GM12873 (cell line): ENCODE results near the gene ROR2.

ENCODE experiments used
- TF ChIP-seq, protein P1 (sequence below): IDR thresholded peaks from 2 replicates; pipeline ENCODE4 v1.5.1; 2012; ENCODE audit warnings: low read depth, mild to moderate bottlenecking, moderate library complexity, low read length, control low read depth; ENCODE audit not compliant: insufficient read depth; ENCODE audit errors: missing control alignments

ROR2 gene

DNA sequence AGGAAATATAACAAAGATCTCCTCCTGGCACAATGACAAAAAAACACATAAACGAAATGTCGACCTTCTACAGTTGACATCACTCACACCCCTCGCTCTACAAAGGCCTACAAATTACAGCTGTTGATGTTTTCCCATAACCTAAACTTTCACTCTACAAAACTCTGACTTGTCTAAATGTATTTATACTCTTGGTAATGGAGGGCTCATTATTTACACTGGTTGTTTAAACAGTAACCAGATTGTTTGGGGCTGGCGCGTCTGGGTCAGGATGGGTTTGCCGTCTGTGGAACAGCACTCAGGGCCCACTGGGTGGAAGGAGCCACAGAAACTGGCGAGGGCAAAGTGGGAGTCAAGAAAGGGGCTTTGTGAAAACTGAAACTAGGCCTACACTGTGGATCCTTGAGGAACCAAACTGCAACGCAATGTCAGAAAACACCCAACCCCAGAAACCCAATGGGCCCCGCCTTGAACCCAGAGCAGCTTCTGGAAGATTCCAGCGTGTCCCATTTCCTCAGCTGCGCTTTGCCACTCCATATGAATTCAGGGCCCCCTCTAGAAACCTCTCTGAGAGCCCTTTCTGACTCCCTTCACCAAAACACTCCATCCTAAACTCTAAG, 136.7 kb downstream of the ROR2 start:
- TF ChIP-seq, protein P1, sequence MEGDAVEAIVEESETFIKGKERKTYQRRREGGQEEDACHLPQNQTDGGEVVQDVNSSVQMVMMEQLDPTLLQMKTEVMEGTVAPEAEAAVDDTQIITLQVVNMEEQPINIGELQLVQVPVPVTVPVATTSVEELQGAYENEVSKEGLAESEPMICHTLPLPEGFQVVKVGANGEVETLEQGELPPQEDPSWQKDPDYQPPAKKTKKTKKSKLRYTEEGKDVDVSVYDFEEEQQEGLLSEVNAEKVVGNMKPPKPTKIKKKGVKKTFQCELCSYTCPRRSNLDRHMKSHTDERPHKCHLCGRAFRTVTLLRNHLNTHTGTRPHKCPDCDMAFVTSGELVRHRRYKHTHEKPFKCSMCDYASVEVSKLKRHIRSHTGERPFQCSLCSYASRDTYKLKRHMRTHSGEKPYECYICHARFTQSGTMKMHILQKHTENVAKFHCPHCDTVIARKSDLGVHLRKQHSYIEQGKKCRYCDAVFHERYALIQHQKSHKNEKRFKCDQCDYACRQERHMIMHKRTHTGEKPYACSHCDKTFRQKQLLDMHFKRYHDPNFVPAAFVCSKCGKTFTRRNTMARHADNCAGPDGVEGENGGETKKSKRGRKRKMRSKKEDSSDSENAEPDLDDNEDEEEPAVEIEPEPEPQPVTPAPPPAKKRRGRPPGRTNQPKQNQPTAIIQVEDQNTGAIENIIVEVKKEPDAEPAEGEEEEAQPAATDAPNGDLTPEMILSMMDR, result no peak

DNA sequence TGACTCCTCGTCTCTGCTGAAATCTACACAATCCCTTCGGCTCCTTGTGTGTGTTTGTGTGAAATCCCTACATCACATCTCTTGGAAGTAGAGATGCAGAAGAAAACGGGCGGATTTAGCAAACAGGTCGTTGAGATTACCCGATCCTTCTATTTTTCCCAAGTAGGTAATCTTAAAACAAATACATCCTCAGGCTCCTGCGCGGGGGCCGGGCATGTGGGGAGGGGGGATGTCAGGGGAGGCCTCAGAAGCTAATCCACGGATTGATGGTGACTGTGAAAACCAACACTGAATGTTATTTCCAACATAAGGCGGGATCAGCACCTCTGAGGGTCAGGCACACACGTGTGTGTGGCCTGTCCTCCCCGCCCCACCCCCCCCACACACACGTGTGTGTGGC, 137.8 kb downstream of the ROR2 start:
- TF ChIP-seq, protein P1, result no peak

DNA sequence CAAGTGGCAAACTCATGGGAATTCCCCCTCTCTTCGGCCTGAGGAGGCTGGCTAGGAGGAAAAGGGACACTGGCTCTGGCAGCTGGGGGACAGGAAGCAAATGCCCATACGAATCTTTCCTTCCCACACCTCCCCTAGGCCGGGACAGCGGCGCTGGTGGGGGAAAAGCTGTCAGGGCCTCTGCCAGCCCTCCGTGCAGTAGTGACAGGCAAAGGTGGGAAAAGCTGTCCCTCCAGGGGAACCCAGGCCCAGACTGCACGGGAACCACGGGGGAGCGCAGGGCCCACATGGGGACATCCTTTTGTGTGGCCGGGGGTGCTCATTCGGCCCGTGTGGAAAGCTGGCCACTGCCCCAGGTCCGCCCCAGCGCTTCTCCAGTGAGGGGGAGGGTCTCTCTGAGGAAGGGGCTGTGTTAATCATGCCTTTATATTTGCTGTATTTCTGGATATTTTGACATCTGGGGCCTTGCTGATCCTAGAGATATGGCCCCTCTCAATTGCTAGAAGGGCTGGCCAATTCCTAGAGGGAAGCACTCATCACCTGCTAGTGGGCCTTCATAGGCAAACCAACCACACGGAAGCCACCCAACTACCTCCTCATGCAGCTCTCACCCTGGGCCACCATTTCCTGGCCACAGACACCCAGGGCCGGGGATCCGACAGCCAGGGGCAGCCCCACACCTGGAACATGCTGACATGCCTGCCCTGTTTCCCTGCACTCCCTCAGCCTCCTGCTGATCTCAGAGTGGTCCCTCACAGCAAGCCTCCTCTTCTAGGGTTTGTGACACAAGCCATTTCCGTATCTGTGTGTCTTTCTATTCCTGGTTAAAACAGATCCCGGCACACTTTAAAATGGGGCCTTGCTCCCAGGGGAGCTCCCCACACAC, 138.8 kb downstream of the ROR2 start:
- TF ChIP-seq, protein P1, result no peak

DNA sequence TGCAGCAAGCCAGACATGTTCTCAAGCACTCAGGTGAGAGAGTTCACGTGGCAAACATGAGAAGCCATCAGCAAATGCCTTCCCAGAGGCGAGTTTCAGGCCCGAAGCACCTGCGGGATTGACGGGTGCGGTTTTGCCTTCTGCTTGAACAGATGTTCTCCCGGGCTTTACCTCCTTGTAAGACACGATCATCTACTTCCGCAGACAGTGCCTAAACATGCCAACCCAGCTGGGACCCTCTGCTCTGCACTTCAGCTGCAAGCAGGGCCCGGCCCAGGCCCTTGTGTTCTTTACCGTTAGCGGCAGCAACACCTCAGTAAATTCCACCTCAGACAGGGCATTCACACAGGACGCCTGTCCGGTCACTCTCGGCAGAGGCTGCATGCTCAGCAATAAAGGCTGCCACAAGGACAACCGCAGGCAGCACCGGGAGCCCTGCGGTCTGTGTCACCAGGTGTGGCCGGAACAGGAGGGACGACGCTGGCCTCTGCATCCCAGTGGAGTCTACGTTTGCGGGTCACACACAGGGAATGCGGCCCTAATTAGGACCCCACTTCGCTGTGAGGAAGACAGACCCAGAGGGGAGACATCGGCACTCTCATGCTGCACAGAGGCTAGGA, 139.6 kb downstream of the ROR2 start:
- TF ChIP-seq, protein P1, result no peak

DNA sequence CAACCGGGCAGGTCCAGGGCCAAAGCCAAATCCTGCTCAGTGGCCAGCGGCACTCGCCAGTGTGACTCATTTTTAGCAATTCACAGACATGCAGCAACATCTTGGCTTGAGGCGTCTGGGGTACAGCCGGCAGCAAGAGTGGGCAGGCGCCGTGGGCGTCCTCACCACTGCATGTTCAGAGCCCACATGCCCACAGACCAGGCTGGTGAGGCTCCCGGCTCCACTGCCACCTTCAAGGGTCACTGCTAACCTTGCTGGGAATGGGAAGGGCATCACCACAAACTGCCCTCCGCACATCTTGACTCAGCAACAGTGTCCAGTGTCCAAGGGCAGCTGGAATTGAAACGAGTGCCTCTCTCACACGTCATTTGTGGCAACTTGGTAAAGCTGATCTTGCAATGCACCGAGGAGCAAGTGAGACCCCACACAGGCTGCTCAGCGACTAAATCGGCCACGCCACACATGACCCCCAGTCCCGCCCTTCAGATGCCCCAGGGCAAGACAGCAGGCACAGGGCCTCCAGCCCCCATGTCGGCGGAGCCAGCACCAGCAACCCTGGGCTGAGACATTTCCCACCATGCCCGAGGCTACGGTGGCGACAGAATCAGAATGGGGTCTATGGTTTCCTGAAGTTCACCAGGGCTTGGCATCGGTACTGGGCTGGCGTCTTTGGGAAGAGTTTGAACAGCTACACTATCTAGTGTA, 140.3 kb downstream of the ROR2 start:
- TF ChIP-seq, protein P1, result no peak

DNA sequence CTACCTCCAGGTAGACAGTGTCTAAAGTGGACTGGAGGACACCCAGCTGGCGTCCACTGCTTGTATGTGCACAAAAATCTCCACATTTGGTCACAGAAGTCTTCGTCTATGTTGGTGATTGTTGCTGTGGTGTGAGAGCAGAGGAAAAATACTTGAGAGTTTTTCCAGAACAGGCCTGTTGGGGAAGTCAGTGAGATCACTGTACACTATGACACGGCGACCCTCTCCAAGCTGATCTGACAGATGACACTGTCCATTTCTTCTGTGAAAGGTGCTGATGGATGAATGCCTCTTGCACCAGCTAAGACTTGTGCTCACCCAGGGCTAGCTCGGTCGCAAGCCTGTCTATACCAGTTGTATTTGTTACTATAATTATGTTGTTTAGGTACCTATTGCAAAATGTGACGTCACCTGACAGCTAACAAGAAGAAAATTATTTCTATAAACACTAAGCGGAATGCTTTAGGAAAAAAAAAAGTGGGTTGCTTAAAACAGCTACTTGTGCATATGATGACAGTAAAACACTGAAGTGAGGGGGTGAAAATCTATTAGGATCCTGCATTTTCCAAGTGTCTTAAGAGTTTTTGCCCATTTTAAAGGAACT, 142.3 kb downstream of the ROR2 start:
- TF ChIP-seq, protein P1, result no peak
